Spleen (tissue), 7 donors: ENCODE measurements around the gene TBC1D30.

Experiments
- POLR2A ChIP-seq, 3 donors: fragments of 450-650 bp; IDR thresholded peaks; one replicate each; pipeline ENCODE4 v1.5.1; 2017; ENCODE audit warnings: antibody characterized with exemption in 3 of 3, mild to moderate bottlenecking in 1 of 3
- POLR2AphosphoS5 ChIP-seq, 3 donors: sonication (generic); formaldehyde crosslinking; IDR thresholded peaks; one replicate each; pipeline ENCODE4 v1.5.1; 2017; ENCODE audit warnings: antibody characterized with exemption in 3 of 3
- TF ChIP-seq, protein P1 (sequence below), 11 experiments: fragments of 200-600 bp in 7 of 11; fragments of 450-650 bp in 4 of 11; sonication (generic) in 4 of 11; IDR thresholded peaks in 8 of 11; conservative IDR thresholded peaks in 3 of 11; 1 replicate in 7 of 11; 2 replicates in 4 of 11; pipeline versions ENCODE4 v1.4.0 to v1.8.0; 2016 to 2021; ENCODE audit warnings: antibody characterized with exemption in 11 of 11, inconsistent platforms in 4 of 11, mild to moderate bottlenecking in 1 of 11
- donor health status: DM: no; HTN: no; CAD: no; lungs with moderate emphysema.
- donor health status: DM: no; HTN: no; CAD: no.
- donor health status: DM: no; HTN: no; CAD: no.

DNA sequence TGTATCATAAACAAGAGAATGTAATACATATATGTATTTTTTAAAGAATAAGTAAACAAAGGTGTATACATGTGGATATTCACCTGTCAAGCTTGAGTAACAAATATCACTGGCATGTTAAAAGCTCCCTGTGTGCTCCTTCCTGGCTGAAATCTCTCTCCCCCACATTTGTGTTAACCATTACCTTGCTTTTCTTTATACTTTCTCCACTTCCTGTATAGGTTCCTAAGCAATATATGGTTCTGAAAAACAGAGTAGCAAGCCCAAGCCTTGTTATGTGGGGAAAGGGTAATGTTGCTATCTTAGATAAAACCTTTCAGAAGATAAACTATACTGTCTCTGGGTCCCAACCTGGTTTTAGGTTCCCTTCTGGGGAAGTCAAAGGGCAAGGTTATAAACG, 32.3 kb upstream of the TBC1D30 start:
- TF ChIP-seq, protein P1, sequence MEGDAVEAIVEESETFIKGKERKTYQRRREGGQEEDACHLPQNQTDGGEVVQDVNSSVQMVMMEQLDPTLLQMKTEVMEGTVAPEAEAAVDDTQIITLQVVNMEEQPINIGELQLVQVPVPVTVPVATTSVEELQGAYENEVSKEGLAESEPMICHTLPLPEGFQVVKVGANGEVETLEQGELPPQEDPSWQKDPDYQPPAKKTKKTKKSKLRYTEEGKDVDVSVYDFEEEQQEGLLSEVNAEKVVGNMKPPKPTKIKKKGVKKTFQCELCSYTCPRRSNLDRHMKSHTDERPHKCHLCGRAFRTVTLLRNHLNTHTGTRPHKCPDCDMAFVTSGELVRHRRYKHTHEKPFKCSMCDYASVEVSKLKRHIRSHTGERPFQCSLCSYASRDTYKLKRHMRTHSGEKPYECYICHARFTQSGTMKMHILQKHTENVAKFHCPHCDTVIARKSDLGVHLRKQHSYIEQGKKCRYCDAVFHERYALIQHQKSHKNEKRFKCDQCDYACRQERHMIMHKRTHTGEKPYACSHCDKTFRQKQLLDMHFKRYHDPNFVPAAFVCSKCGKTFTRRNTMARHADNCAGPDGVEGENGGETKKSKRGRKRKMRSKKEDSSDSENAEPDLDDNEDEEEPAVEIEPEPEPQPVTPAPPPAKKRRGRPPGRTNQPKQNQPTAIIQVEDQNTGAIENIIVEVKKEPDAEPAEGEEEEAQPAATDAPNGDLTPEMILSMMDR (IDR thresholded peaks at IDR 0.05 in 8 of 11, conservative IDR thresholded peaks at IDR 0.05 in 3 of 11), result no peak
- TF ChIP-seq POLR2A (IDR thresholded peaks at IDR 0.05) (no peak), POLR2AphosphoS5 (IDR thresholded peaks at IDR 0.05) (no peak)
